Common myeloid progenitor, CD34-positive (primary cell): Measurements from ENCODE around the gene RHBDD1.
A peak's percentile ranks its signal among the peaks of the same experiment; 100 is the strongest.

Experiments used
- CTCF ChIA-PET: fragments of 350-600 bp; sonication (Branson Sonifier 250); formaldehyde crosslinking; loops from one replicate; lab custom pipeline; 2021; ENCODE audit warnings: antibody characterized with exemption; lab: Charles Lee
- POLR2A ChIA-PET: fragments of 350-600 bp; sonication (Branson Sonifier 250); formaldehyde crosslinking; loops from one replicate; lab custom pipeline; 2021; ENCODE audit warnings: antibody characterized with exemption; lab: Charles Lee
- DNase-seq, 3 donors: peaks; one replicate each; pipeline versions ENCODE4 v3.0.0 to v3.0.0-alpha.2; 2013
- H3K27ac ChIP-seq, 2 experiments: 1 replicate in 1 of 2; 2 replicates in 1 of 2; pipeline ENCODE4 v1.7.0; 2013; ENCODE audit warnings: inconsistent platforms in 2 of 2, low read length in 2 of 2, mild to moderate bottlenecking in 2 of 2, low read depth in 1 of 2, moderate library complexity in 1 of 2; ENCODE audit not compliant: severe bottlenecking in 2 of 2, insufficient read depth in 1 of 2, poor library complexity in 1 of 2
- H3K27me3 ChIP-seq, 5 experiments: replicated peaks in 2 of 5; 1 replicate in 3 of 5; 2 replicates in 2 of 5; pipeline versions ENCODE4 v1.6.1 to v1.7.0; 2013; ENCODE audit warnings: low read length in 4 of 5, mild to moderate bottlenecking in 2 of 5, moderate library complexity in 2 of 5, inconsistent platforms in 1 of 5; ENCODE audit not compliant: insufficient read depth in 5 of 5, control insufficient read depth in 4 of 5
- H3K36me3 ChIP-seq, 4 experiments: 1 replicate in 2 of 4; 2 replicates in 2 of 4; pipeline versions ENCODE4 v1.6.1 to v1.7.0; 2013; ENCODE audit warnings: low read length in 3 of 4, control low read depth in 1 of 4, mild to moderate bottlenecking in 1 of 4; ENCODE audit not compliant: control insufficient read depth in 4 of 4, insufficient read depth in 4 of 4
- H3K4me1 ChIP-seq, 4 experiments: 1 replicate in 3 of 4; 2 replicates in 1 of 4; pipeline versions ENCODE4 v1.6.1 to v1.7.1; 2013; ENCODE audit warnings: low read length in 3 of 4, mild to moderate bottlenecking in 3 of 4, control low read depth in 1 of 4, inconsistent platforms in 1 of 4, moderate library complexity in 1 of 4; ENCODE audit not compliant: control insufficient read depth in 4 of 4, insufficient read depth in 4 of 4; ENCODE audit errors: control extremely low read depth in 1 of 4
- H3K4me3 ChIP-seq, 7 experiments: 1 replicate in 4 of 7; 2 replicates in 3 of 7; pipeline versions ENCODE4 v1.5.1 to v1.7.0; 2013; ENCODE audit warnings: mild to moderate bottlenecking in 7 of 7, low read length in 6 of 7, moderate library complexity in 6 of 7, inconsistent platforms in 2 of 7, low read depth in 2 of 7, control low read depth in 1 of 7; ENCODE audit not compliant: insufficient read depth in 4 of 7, control insufficient read depth in 1 of 7; ENCODE audit errors: extremely low read depth in 1 of 7
- H3K9me3 ChIP-seq, 5 experiments: 1 replicate in 4 of 5; 2 replicates in 1 of 5; pipeline versions ENCODE4 v1.6.1 to v1.7.1; 2013; ENCODE audit warnings: low read length in 4 of 5, mild to moderate bottlenecking in 2 of 5, inconsistent platforms in 1 of 5, low read depth in 1 of 5, moderate library complexity in 1 of 5; ENCODE audit not compliant: control insufficient read depth in 4 of 5, insufficient read depth in 2 of 5; ENCODE audit errors: control extremely low read depth in 1 of 5
- WGBS: methylation state at CpG from one replicate; pipeline ENCODE4 v1.1.5; 2013; ENCODE audit not compliant: insufficient coverage; 5-methylcytosine and 5-hydroxymethylcytosine counted together

The RHBDD1 gene

DNA sequence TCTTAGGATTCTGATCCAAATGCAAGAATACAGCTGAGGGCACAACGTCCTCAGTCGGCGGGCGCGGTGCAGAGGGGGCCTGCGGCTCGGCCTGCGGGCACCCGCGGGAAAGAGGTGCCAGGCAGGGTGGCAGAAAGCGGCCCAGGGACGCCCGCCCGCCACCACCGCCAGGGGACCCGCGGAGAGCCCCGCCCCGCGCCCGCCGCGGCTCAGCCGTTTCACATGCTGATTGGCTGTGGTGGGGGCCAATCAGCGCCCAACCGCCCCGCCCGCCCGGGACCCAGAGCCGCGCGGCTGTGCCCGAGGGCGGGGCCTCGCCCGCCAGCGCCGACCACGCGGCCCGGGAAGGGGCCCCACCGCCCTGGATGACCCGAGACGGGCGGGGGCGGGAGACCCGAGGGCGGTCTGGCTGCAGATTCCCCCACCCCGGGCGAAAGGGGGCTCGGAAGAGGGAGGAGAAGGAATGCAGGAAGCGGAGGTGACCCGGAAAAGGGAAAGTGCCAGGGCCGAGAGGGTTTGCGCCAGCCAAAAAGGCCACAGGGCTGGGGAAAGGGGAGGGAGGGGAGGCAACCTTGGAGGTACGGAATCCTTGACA, 44.3 kb upstream of the RHBDD1 start:
- DNase-seq: peak; percentile 85 to 94 (median 91)
- Histone ChIP-seq H3K4me3 (peak overlapping the region; percentile 50 to 78 (median 63)), H3K27ac (peak overlapping the region in 1 of 2 experiments; percentile 76), H3K4me1 (peaks cover 7 to 13% (median 11%) of the 10 kb centered on the region in 4 experiments), H3K36me3 (no peaks in the 10 kb centered on the region), H3K9me3 (peaks cover 0 to 2% (median 0%) of the 10 kb centered on the region in 5 experiments), H3K27me3 (peaks cover 0 to 5% (median 3%) of the 10 kb centered on the region in 5 experiments)
- 0% methylated on average over 39 of the region's 56 CpGs for WGBS
- POLR2A ChIA-PET: no interaction called here
- CTCF ChIA-PET: interaction anchor here (0.9 to 3.1 kb wide), 2 partner anchors 11 to 25 kb away, joined by 3 to 13 read pairs; no protein-coding TSS in a partner anchor

DNA sequence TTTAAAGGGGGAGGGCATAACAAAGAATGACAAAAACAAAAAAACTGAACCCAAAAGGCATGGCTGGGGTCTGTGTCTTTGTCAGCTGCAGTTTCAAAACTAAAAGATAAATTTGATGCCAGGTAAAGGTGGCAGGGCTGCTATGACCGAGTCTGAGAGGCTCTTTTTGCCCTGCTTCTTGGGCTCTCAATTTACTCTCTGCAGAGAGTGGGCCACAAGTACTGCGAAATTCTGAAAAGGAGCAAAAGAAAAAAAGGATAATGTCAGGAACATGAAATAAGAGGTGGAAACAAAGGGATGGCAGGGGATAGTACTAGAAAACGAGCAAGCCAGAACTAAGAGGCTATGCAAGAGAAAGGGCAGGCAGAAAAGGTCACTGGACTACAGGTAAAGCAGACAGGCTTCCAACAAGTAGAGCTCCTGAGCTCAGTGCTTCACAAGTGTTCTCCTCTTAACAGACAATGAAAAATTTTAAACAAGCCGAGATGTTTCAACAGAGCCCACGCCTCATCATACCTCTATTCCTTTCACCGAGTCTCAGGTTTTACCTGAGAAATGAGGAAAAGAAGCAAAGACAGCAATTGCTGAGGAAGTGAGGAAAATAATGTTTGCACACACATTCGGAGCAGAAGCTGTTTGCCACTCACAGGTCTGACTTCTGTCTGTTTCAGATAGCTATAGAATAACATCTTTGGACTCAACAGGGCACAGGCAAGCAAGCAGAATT, 43.5 kb upstream of the RHBDD1 start:
- 56% methylated on average over 3 of the region's 7 CpGs for WGBS
- H3K36me3 ChIP-seq: no peaks in the 10 kb centered on the region
- peaks cover 0 to 2% (median 0%) of the 10 kb centered on the region in 5 experiments for H3K9me3 ChIP-seq
- CTCF ChIA-PET: interaction anchor here (0.9 kb wide), 1 partner anchor 24 kb away, joined by 3 read pairs; no protein-coding TSS in a partner anchor
- H3K27me3 ChIP-seq: peaks cover 0 to 5% (median 4%) of the 10 kb centered on the region in 5 experiments
- no peak for DNase-seq
- POLR2A ChIA-PET: no interaction called here
- peak overlapping the region in 6 of 7 experiments; percentile 53 to 78 (median 66) for H3K4me3 ChIP-seq
- peak overlapping the region in 1 of 2 experiments; percentile 76 for H3K27ac ChIP-seq
- H3K4me1 ChIP-seq: peaks cover 7 to 13% (median 11%) of the 10 kb centered on the region in 4 experiments

DNA sequence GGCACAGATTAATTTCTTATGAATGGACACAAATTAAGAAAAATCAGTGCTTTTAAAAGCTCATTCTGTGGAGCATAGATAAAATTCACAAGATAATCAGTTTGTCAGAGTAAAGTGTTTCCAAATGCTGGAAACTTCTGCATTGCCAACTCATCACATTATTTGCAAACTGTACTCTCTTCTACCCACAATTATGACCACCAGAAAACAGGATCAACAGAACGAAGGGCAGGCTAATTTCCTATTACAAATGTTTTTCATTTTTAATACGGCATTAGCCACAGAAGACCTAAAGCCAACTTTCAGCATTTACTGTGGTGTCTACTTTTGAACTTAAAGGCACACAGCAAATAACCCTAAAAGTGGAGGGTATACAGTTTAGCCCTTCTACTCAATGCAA, 42.2 kb upstream of the RHBDD1 start:
- CTCF ChIA-PET: no interaction called here
- WGBS: 100% methylated on average over 1 of the region's 2 CpGs
- DNase-seq: no peak
- no peaks in the 10 kb centered on the region for H3K36me3 ChIP-seq
- H3K4me3 ChIP-seq: no peak overlapping the region
- peaks cover 7 to 18% (median 15%) of the 10 kb centered on the region in 4 experiments for H3K4me1 ChIP-seq
- H3K9me3 ChIP-seq: peaks cover 0 to 2% (median 0%) of the 10 kb centered on the region in 5 experiments
- H3K27ac ChIP-seq: no peak overlapping the region
- peaks cover 0 to 18% (median 6%) of the 10 kb centered on the region in 5 experiments for H3K27me3 ChIP-seq
- POLR2A ChIA-PET: no interaction called here

GRCh38 chr2:226794196-226794661, 41.6 kb upstream of the RHBDD1 start:
- Histone ChIP-seq H3K4me1 (peaks cover 7 to 23% (median 21%) of the 10 kb centered on the region in 4 experiments), H3K27ac (no peak overlapping the region), H3K27me3 (peaks cover 0 to 20% (median 6%) of the 10 kb centered on the region in 5 experiments), H3K4me3 (no peak overlapping the region), H3K36me3 (no peaks in the 10 kb centered on the region), H3K9me3 (peaks cover 0 to 2% (median 0%) of the 10 kb centered on the region in 5 experiments)
- no peak for DNase-seq
- ChIA-PET POLR2A (no interaction called here), CTCF (no interaction called here)
- WGBS: 100% methylated on average over 3 of the region's 4 CpGs

DNA sequence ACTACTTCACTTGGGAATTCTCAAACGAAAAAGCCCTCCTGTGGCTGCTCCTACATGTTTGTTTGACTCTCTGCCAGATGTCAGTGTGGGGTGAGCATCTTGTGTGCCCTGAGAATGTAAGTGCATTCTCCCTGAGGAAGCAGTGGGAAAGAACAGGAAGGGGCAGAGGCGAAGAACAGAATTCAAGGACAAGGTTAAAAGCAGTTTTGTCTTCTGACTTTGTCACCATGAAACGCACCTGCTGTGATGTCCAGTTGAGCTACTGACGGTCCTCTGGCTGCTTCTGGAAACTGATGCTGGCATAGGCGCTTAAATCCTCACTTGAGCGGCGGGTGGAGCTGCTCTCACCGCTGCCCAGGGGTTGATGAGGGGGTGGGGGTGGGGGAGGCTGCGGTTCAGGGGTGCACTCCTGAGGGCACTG, 41.1 kb upstream of the RHBDD1 start:
- H3K27ac ChIP-seq: no peak overlapping the region
- H3K4me1 ChIP-seq: peaks cover 7 to 28% (median 24%) of the 10 kb centered on the region in 4 experiments
- no peaks in the 10 kb centered on the region for H3K36me3 ChIP-seq
- 80% methylated on average over 4 of the region's 9 CpGs for WGBS
- no peak overlapping the region for H3K4me3 ChIP-seq
- no peak for DNase-seq
- POLR2A ChIA-PET: no interaction called here
- CTCF ChIA-PET: no interaction called here
- H3K27me3 ChIP-seq: peaks cover 0 to 23% (median 6%) of the 10 kb centered on the region in 5 experiments
- peaks cover 0 to 2% (median 0%) of the 10 kb centered on the region in 5 experiments for H3K9me3 ChIP-seq

- CTCF ChIA-PET: interaction anchor here (0.8 kb wide), 1 partner anchor 1126 kb away, joined by 4 read pairs; no protein-coding TSS in a partner anchor
- peaks cover 0 to 2% (median 0%) of the 10 kb centered on the region in 5 experiments for H3K9me3 ChIP-seq
- no peak for DNase-seq
- H3K27ac ChIP-seq: no peak overlapping the region
- no peak overlapping the region for H3K4me3 ChIP-seq
- POLR2A ChIA-PET: no interaction called here
- H3K27me3 ChIP-seq: peaks cover 0 to 29% (median 11%) of the 10 kb centered on the region in 5 experiments
- H3K36me3 ChIP-seq: no peaks in the 10 kb centered on the region
- peaks cover 7 to 34% (median 30%) of the 10 kb centered on the region in 4 experiments for H3K4me1 ChIP-seq
- WGBS: 97% methylated on average over 24 of the region's 26 CpGs
Observed at GRCh38 chr2:226795281-226796011, 40.4 kb upstream of the RHBDD1 start.
